HG03025 (cell line): ENCODE measurements around the gene GCNA.

Source experiments
- ATAC-seq: cut with Tn5 transposase; IDR thresholded peaks from one replicate; pipeline ENCODE4 v1.9.1; 2021; ENCODE audit warnings: mild to moderate bottlenecking, moderate library complexity; ENCODE audit not compliant: unreplicated experiment, low FRiP score

GCNA gene

GRCh38 chrX:71615056-71615455 is 36.8 kb downstream of the GCNA start:
- no peak for ATAC-seq

GRCh38 chrX:71615954-71616353 is 37.7 kb downstream of the GCNA start:
- ATAC-seq: no peak

GRCh38 chrX:71616672-71617529 is 38.7 kb downstream of the GCNA start:
- no peak for ATAC-seq

- ATAC-seq: no peak
Observed at GRCh38 chrX:71617742-71618141, 39.5 kb downstream of the GCNA start.

GRCh38 chrX:71618303-71618721 is 40.1 kb downstream of the GCNA start, which contains the start of gene CXCR3:
Gene CXCR3 (minus strand): TSS chrX:71618511. CDS start chrX:71618449, 62 bp downstream.
- peak; percentile 59 for ATAC-seq

GRCh38 chrX:71618787-71619186 is 40.5 kb downstream of the GCNA start:
- no peak for ATAC-seq

- ATAC-seq: no peak
Observed at GRCh38 chrX:71619193-71619592, 41.0 kb downstream of the GCNA start.

GRCh38 chrX:71619986-71620385 is 41.7 kb downstream of the GCNA start:
- no peak for ATAC-seq

GRCh38 chrX:71621603-71622002 is 43.4 kb downstream of the GCNA start:
- ATAC-seq: no peak

GRCh38 chrX:71622032-71622575 is 43.9 kb downstream of the GCNA start:
- ATAC-seq: no peak

- ATAC-seq: no peak
Observed at GRCh38 chrX:71622576-71623450, 44.6 kb downstream of the GCNA start.

- no peak for ATAC-seq
Observed at GRCh38 chrX:71623714-71624113, 45.5 kb downstream of the GCNA start.

GRCh38 chrX:71625471-71625870 is 47.2 kb downstream of the GCNA start:
- no peak for ATAC-seq

GRCh38 chrX:71626576-71626975 is 48.3 kb downstream of the GCNA start:
- no peak for ATAC-seq

- no peak for ATAC-seq
Observed at GRCh38 chrX:71627588-71628404, 49.6 kb downstream of the GCNA start.

GRCh38 chrX:71629467-71629866 is 51.2 kb downstream of the GCNA start:
- peak; percentile 55 for ATAC-seq

- no peak for ATAC-seq
Observed at GRCh38 chrX:71632923-71633657, 54.9 kb downstream of the GCNA start.

GRCh38 chrX:71634366-71634765 is 56.1 kb downstream of the GCNA start:
- no peak for ATAC-seq

GRCh38 chrX:71636438-71637252 is 58.4 kb downstream of the GCNA start:
- no peak for ATAC-seq
